ACHN (cell line): ENCODE data around the gene GMPPA.
A peak's percentile ranks its signal among the peaks of the same experiment; 100 is the strongest.

Experiments used
- DNase-seq: peaks from one replicate; pipeline ENCODE4 v3.0.0-alpha.2; 2015
- in situ Hi-C: cut with HindIII; loops from 2 replicates; pipeline ENCODE4 v1.10.0; 2017; ENCODE audit warnings: low sequenced_read_pairs, low pct_ligation_motif_present, low pct_unique_long_range_greater_than_20kb

Gene GMPPA

GRCh38 chr2:219466816-219467735 lies 31.6 kb upstream of the GMPPA start:
- in situ Hi-C loops, result no loop called here

GRCh38 chr2:219467736-219468075 lies 31.0 kb upstream of the GMPPA start:
- DNase-seq, result no peak
- in situ Hi-C loops, result no loop called here

More at GRCh38 chr2:219466816-219467735, 31.6 kb upstream of the GMPPA start:
- no peak for DNase-seq

GRCh38 chr2:219468410-219469185 lies 30.1 kb upstream of the GMPPA start:
- in situ Hi-C loops, result no loop called here
- DNase-seq, result no peak

- in situ Hi-C loops, result no loop called here
- peak; percentile 76 for DNase-seq
Observed at GRCh38 chr2:219469186-219469724, 29.4 kb upstream of the GMPPA start.

GRCh38 chr2:219470429-219470828 lies 28.3 kb upstream of the GMPPA start:
- in situ Hi-C loops, result no loop called here
- no peak for DNase-seq

GRCh38 chr2:219471476-219472371 lies 27.0 kb upstream of the GMPPA start:
- no peak for DNase-seq
- in situ Hi-C loops, result no loop called here

- no peak for DNase-seq
- in situ Hi-C loops, result no loop called here
Observed at GRCh38 chr2:219472629-219473187, 26.0 kb upstream of the GMPPA start.

GRCh38 chr2:219473511-219473910 lies 25.2 kb upstream of the GMPPA start:
- no peak for DNase-seq
- in situ Hi-C loops, result no loop called here

- in situ Hi-C loops, result no loop called here
- no peak for DNase-seq
Observed at GRCh38 chr2:219474285-219475060, 24.2 kb upstream of the GMPPA start.

- in situ Hi-C loops, result no loop called here
- no peak for DNase-seq
Observed at GRCh38 chr2:219475278-219475677, 23.4 kb upstream of the GMPPA start.

- peak; percentile 70 for DNase-seq
- in situ Hi-C loops, result no loop called here
Observed at GRCh38 chr2:219475697-219476651, 22.7 kb upstream of the GMPPA start.

- in situ Hi-C loops, result no loop called here
- no peak for DNase-seq
Observed at GRCh38 chr2:219476652-219477151, 22.0 kb upstream of the GMPPA start.

GRCh38 chr2:219477179-219477578 lies 21.5 kb upstream of the GMPPA start:
- DNase-seq, result no peak
- in situ Hi-C loops, result no loop called here

GRCh38 chr2:219477815-219478214 lies 20.9 kb upstream of the GMPPA start:
- in situ Hi-C loops, result no loop called here
- no peak for DNase-seq

- in situ Hi-C loops, result no loop called here
- DNase-seq, result no peak
Observed at GRCh38 chr2:219478916-219479315, 19.8 kb upstream of the GMPPA start.

GRCh38 chr2:219480004-219480403 lies 18.7 kb upstream of the GMPPA start:
- in situ Hi-C loops, result no loop called here
- no peak for DNase-seq
